ENCODE data around the gene GAS6.

The GAS6 gene

GRCh38 chr13:113791761-113792160 lies 72.1 kb downstream of the GAS6 start:
- no peaks in the 10 kb centered on the region for H3K36me3 ChIP-seq (ENCODE audit: control insufficient read depth in 2 of 2, insufficient read depth in 1 of 2, low read length in 2 of 2)
- no peaks in the 10 kb centered on the region for H3K9me3 ChIP-seq (ENCODE audit: control insufficient read depth, insufficient read depth, low read depth, low read length)
- ChIA-PET CTCF (no interaction called here), POLR2A (no interaction called here)
- no peak overlapping the region for H3K27ac ChIP-seq (ENCODE audit: extremely low read depth, low read depth, low read length)
- H3K4me3 ChIP-seq (ENCODE audit: low read depth, low read length) = no peak overlapping the region
- no peaks in the 10 kb centered on the region for H3K4me1 ChIP-seq (ENCODE audit: control insufficient read depth, insufficient read depth, low read length)
- no peak for TF ChIP-seq MYNN (tag by site-specific recombination; IDR thresholded peaks at IDR 0.05; ENCODE audit: borderline replicate concordance)
- TF ChIP-seq, protein P1, sequence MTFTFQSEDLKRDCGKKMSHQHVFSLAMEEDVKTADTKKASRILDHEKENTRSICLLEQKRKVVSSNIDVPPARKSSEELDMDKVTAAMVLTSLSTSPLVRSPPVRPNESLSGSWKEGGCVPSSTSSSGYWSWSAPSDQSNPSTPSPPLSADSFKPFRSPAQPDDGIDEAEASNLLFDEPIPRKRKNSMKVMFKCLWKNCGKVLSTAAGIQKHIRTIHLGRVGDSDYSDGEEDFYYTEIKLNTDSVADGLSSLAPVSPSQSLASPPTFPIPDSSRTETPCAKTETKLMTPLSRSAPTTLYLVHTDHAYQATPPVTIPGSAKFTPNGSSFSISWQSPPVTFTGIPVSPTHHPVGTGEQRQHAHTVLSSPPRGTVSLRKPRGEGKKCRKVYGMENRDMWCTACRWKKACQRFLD (tag by site-specific recombination; IDR thresholded peaks at IDR 0.05) = no peak
- no peak for TF ChIP-seq ZNF785 (tag by site-specific recombination; IDR thresholded peaks at IDR 0.05)
- TF ChIP-seq ZNF133 (tag by site-specific recombination; IDR thresholded peaks at IDR 0.05) = no peak
- TF ChIP-seq PBX3 (CRISPR knock-in tag; IDR thresholded peaks at IDR 0.05) = no peak
- TF ChIP-seq ZNF266 (tag by site-specific recombination; IDR thresholded peaks at IDR 0.05; ENCODE audit: low read depth) = no peak
- no peak for TF ChIP-seq ZNF544 (tag by site-specific recombination; IDR thresholded peaks at IDR 0.05)
- no peak for TF ChIP-seq ZNF121 (tag by site-specific recombination; IDR thresholded peaks at IDR 0.05)
- no peak for TF ChIP-seq WT1 (tag by site-specific recombination; IDR thresholded peaks at IDR 0.05)
- TF ChIP-seq ZNF311 (tag by site-specific recombination; IDR thresholded peaks at IDR 0.05; ENCODE audit: borderline replicate concordance) = no peak
- no peak for TF ChIP-seq ZNF146 (tag by site-specific recombination; IDR thresholded peaks at IDR 0.05)
- no peak for TF ChIP-seq ZBTB8A (tag by site-specific recombination; IDR thresholded peaks at IDR 0.05)

DNA sequence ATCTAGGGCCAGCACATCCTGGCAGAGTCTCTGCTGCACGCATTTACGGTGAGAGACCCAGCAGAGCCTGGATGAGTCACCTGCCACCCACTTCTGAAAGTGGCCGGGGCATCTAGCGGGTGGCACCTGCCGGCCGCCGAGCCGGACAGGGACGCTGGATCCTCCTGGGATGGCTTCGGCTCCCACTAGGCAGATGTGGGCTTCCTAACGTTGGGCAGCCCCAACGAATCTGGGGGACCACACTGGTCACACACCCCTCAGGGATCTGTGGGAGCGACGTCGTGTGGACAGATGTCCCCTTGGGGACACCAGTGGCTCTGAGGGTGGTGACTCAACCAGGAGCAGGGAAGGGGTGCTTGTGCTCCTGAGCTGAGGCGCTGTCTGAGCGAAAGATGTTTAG lies 72.7 kb downstream of the GAS6 start:
- no peak overlapping the region for H3K27ac ChIP-seq (ENCODE audit: extremely low read depth, low read depth, low read length)
- H3K36me3 ChIP-seq (ENCODE audit: control insufficient read depth in 2 of 2, insufficient read depth in 1 of 2, low read length in 2 of 2) = no peaks in the 10 kb centered on the region
- H3K4me3 ChIP-seq (ENCODE audit: low read depth, low read length) = no peak overlapping the region
- no peaks in the 10 kb centered on the region for H3K4me1 ChIP-seq (ENCODE audit: control insufficient read depth, insufficient read depth, low read length)
- CTCF ChIA-PET = no interaction called here
- TF ChIP-seq ZNF280C (tag by site-specific recombination; IDR thresholded peaks at IDR 0.05) (no peak), KLF9 (tag by site-specific recombination; IDR thresholded peaks at IDR 0.05; ENCODE audit: low read depth) (no peak), ZBTB17 (tag by site-specific recombination; IDR thresholded peaks at IDR 0.05) (no peak), ZNF132 (tag by site-specific recombination; IDR thresholded peaks at IDR 0.05; ENCODE audit: borderline replicate concordance) (no peak), ZNF174 (tag by site-specific recombination; IDR thresholded peaks at IDR 0.05) (no peak), ZNF629 (tag by site-specific recombination; IDR thresholded peaks at IDR 0.05) (no peak), ZNF791 (tag by site-specific recombination; IDR thresholded peaks at IDR 0.05) (no peak), ZNF274 (IDR thresholded peaks at IDR 0.05; ENCODE audit: low read length) (no peak), ZNF274 (tag by site-specific recombination; IDR thresholded peaks at IDR 0.05; ENCODE audit: borderline replicate concordance) (no peak), ZNF292 (tag by site-specific recombination; IDR thresholded peaks at IDR 0.05; ENCODE audit: borderline replicate concordance, low read depth) (no peak), ZNF169 (tag by site-specific recombination; IDR thresholded peaks at IDR 0.05) (no peak), KLF1 (tag by site-specific recombination; IDR thresholded peaks at IDR 0.05) (no peak), ZNF48 (tag by site-specific recombination; IDR thresholded peaks at IDR 0.05) (no peak), SCRT1 (tag by site-specific recombination; IDR thresholded peaks at IDR 0.05; ENCODE audit: borderline replicate concordance) (no peak), ZSCAN5A (tag by site-specific recombination; IDR thresholded peaks at IDR 0.05) (no peak), ZNF544 (tag by site-specific recombination; IDR thresholded peaks at IDR 0.05) (no peak), ZNF843 (tag by site-specific recombination; IDR thresholded peaks at IDR 0.05) (no peak)
- TF ChIP-seq, protein P2, sequence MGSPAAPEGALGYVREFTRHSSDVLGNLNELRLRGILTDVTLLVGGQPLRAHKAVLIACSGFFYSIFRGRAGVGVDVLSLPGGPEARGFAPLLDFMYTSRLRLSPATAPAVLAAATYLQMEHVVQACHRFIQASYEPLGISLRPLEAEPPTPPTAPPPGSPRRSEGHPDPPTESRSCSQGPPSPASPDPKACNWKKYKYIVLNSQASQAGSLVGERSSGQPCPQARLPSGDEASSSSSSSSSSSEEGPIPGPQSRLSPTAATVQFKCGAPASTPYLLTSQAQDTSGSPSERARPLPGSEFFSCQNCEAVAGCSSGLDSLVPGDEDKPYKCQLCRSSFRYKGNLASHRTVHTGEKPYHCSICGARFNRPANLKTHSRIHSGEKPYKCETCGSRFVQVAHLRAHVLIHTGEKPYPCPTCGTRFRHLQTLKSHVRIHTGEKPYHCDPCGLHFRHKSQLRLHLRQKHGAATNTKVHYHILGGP (tag by site-specific recombination; IDR thresholded peaks at IDR 0.05) = no peak
- TF ChIP-seq, protein P3, sequence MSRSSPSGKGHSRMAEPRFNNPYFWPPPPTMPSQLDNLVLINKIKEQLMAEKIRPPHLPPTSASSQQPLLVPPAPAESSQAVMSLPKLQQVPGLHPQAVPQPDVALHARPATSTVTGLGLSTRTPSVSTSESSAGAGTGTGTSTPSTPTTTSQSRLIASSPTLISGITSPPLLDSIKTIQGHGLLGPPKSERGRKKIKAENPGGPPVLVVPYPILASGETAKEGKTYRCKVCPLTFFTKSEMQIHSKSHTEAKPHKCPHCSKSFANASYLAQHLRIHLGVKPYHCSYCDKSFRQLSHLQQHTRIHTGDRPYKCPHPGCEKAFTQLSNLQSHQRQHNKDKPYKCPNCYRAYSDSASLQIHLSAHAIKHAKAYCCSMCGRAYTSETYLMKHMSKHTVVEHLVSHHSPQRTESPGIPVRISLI (tag by site-specific recombination; IDR thresholded peaks at IDR 0.05) = no peak
- POLR2A ChIA-PET = no interaction called here
- no peaks in the 10 kb centered on the region for H3K9me3 ChIP-seq (ENCODE audit: control insufficient read depth, insufficient read depth, low read depth, low read length)

Measured in HEK293 (cell line).